Karpas-422 (cell line): ENCODE measurements around the gene PBXIP1. TPM values are rescaled to one million over a fixed set of nuclear protein-coding genes. Genes with fewer than 3 reads are reported as not detected.

Experiments
- DNase-seq: peaks from one replicate; pipeline ENCODE4 v3.0.0-alpha.2; 2015
- H2AFZ ChIP-seq: fragments of 200-600 bp; sonication (generic); 2 replicates; pipeline ENCODE4 v1.6.1; 2014; ENCODE audit warnings: antibody characterized with exemption, low read length, mixed read lengths
- H3K27ac ChIP-seq: fragments of 200-600 bp; sonication (generic); 2 replicates; pipeline ENCODE4 v1.5.1; 2014; ENCODE audit warnings: mild to moderate bottlenecking, low read length, moderate library complexity
- H3K27me3 ChIP-seq: fragments of 200-600 bp; sonication (generic); 2 replicates; pipeline ENCODE4 v1.6.1; 2014; ENCODE audit warnings: low read length, mixed read lengths
- H3K36me3 ChIP-seq: fragments of 200-600 bp; sonication (generic); 2 replicates; pipeline ENCODE4 v1.6.1; 2014; ENCODE audit warnings: low read length, mixed read lengths; ENCODE audit not compliant: insufficient read depth
- H3K4me1 ChIP-seq: fragments of 200-600 bp; sonication (generic); 2 replicates; pipeline ENCODE4 v1.6.1; 2014; ENCODE audit warnings: mild to moderate bottlenecking, low read length, mixed read lengths
- H3K4me2 ChIP-seq: fragments of 200-600 bp; sonication (generic); 2 replicates; pipeline ENCODE4 v1.6.1; 2014; ENCODE audit warnings: low read length, low read depth, mild to moderate bottlenecking; ENCODE audit not compliant: poor library complexity, severe bottlenecking
- H3K4me3 ChIP-seq: fragments of 200-600 bp; sonication (generic); 2 replicates; pipeline ENCODE4 v1.5.1; 2014; ENCODE audit warnings: mild to moderate bottlenecking, antibody characterized with exemption, low read length, mixed read lengths
- H3K79me2 ChIP-seq: fragments of 200-600 bp; sonication (generic); 2 replicates; pipeline ENCODE4 v1.6.1; 2014; ENCODE audit warnings: mild to moderate bottlenecking, low read length, mixed read lengths
- H3K9ac ChIP-seq: fragments of 200-600 bp; sonication (generic); 2 replicates; pipeline ENCODE4 v1.6.0; 2014; ENCODE audit warnings: low read length
- H3K9me2 ChIP-seq: fragments of 200-600 bp; sonication (generic), shearing (Covaris generic); replicated peaks from 2 replicates; pipeline ENCODE4 v1.6.0; 2014; ENCODE audit warnings: mild to moderate bottlenecking, low read length, moderate library complexity; ENCODE audit not compliant: insufficient read depth
- H3K9me3 ChIP-seq: fragments of 300-700, 200-600 bp; sonication (generic); 2 replicates; pipeline ENCODE4 v1.6.1; 2014; ENCODE audit warnings: low read length, mixed read lengths
- H4K20me1 ChIP-seq: fragments of 200-600 bp; sonication (generic); 2 replicates; pipeline ENCODE4 v1.6.1; 2014; ENCODE audit warnings: mild to moderate bottlenecking, antibody characterized with exemption, low read length, low read depth; ENCODE audit not compliant: insufficient read depth
- total RNA-seq: library from RNA; depleted of rRNA; stranded (reverse); fragments of >200 nt; shearing (Covaris generic); gene quantifications from 2 replicates; pipeline ENCODE4 v1.2.3, GENCODE V29; 2014; ENCODE audit warnings: low replicate concordance

Gene PBXIP1
- total RNA-seq, 1 experiment from 2014 or later = 26.1 TPM

- Histone ChIP-seq H3K4me1 (peaks cover 53% of the 10 kb centered on the region), H3K4me2 (no peak overlapping the region), H3K9me3 (no peaks in the 10 kb centered on the region), H3K4me3 (no peak overlapping the region), H4K20me1 (no peaks in the 10 kb centered on the region), H3K27ac (no peak overlapping the region), H3K27me3 (no peaks in the 10 kb centered on the region), H3K36me3 (peaks cover 6% of the 10 kb centered on the region; the same call in 1 of the 2 replicates), H2AFZ (no peak overlapping the region), H3K9ac (no peak overlapping the region), H3K9me2 (no peaks in the 10 kb centered on the region), H3K79me2 (peaks cover 43% of the 10 kb centered on the region)
- DNase-seq = no peak
Observed at GRCh38 chr1:154958681-154959425, 3.0 kb upstream of the PBXIP1 start.

GRCh38 chr1:154958036-154958435, 2.1 kb upstream of the PBXIP1 start:
- no peak overlapping the region for H3K27ac ChIP-seq
- no peaks in the 10 kb centered on the region for H3K27me3 ChIP-seq
- no peaks in the 10 kb centered on the region for H3K9me2 ChIP-seq
- no peak overlapping the region for H2AFZ ChIP-seq
- H3K4me1 ChIP-seq = peaks cover 53% of the 10 kb centered on the region
- H4K20me1 ChIP-seq = no peaks in the 10 kb centered on the region
- no peak overlapping the region for H3K9ac ChIP-seq
- peaks cover 44% of the 10 kb centered on the region for H3K79me2 ChIP-seq
- H3K4me2 ChIP-seq = no peak overlapping the region
- no peak overlapping the region for H3K4me3 ChIP-seq
- H3K9me3 ChIP-seq = no peaks in the 10 kb centered on the region
- no peaks in the 10 kb centered on the region for H3K36me3 ChIP-seq
- DNase-seq = no peak

GRCh38 chr1:154957091-154957657, 1.3 kb upstream of the PBXIP1 start:
- Histone ChIP-seq H2AFZ (no peak overlapping the region), H3K4me2 (peak overlapping the region; percentile 83), H3K9me2 (no peaks in the 10 kb centered on the region), H3K79me2 (peaks cover 41% of the 10 kb centered on the region), H3K4me3 (no peak overlapping the region), H3K4me1 (peaks cover 55% of the 10 kb centered on the region), H3K9ac (peak overlapping the region; percentile 74; the same call in 1 of the 2 replicates), H3K36me3 (no peaks in the 10 kb centered on the region), H3K27ac (peak overlapping the region; percentile 39; the same call in 1 of the 2 replicates), H3K9me3 (no peaks in the 10 kb centered on the region), H4K20me1 (no peaks in the 10 kb centered on the region), H3K27me3 (no peaks in the 10 kb centered on the region)
- DNase-seq = no peak

GRCh38 chr1:154956544-154956941, 644 bp upstream of the PBXIP1 start:
- Histone ChIP-seq H2AFZ (no peak overlapping the region), H3K4me1 (peaks cover 61% of the 10 kb centered on the region), H3K9me3 (no peaks in the 10 kb centered on the region), H3K4me2 (peak overlapping the region; percentile 83), H4K20me1 (no peaks in the 10 kb centered on the region), H3K27me3 (no peaks in the 10 kb centered on the region), H3K9me2 (no peaks in the 10 kb centered on the region), H3K36me3 (no peaks in the 10 kb centered on the region), H3K4me3 (peak overlapping the region; percentile 72), H3K9ac (peak overlapping the region; percentile 74), H3K27ac (peak overlapping the region; percentile 39), H3K79me2 (peaks cover 41% of the 10 kb centered on the region)
- no peak for DNase-seq

- H3K4me3 ChIP-seq = peak overlapping the region; percentile 72
- no peaks in the 10 kb centered on the region for H3K9me3 ChIP-seq
- peak; percentile 88 for DNase-seq
- no peaks in the 10 kb centered on the region for H3K27me3 ChIP-seq
- no peaks in the 10 kb centered on the region for H3K9me2 ChIP-seq
- peak overlapping the region; percentile 74 for H3K9ac ChIP-seq
- H2AFZ ChIP-seq = no peak overlapping the region
- H3K4me1 ChIP-seq = peaks cover 65% of the 10 kb centered on the region
- peak overlapping the region; percentile 83 for H3K4me2 ChIP-seq
- 0 out of 2 replicates have a peak, but pooled peaks cover 3% of the 10 kb centered on the region for H3K36me3 ChIP-seq
- peaks cover 37% of the 10 kb centered on the region for H3K79me2 ChIP-seq
- no peaks in the 10 kb centered on the region for H4K20me1 ChIP-seq
- peak overlapping the region; percentile 88 for H3K27ac ChIP-seq
Observed at GRCh38 chr1:154955039-154955717, 721 bp downstream of the PBXIP1 start.

GRCh38 chr1:154954541-154954940, 1.4 kb downstream of the PBXIP1 start:
- Histone ChIP-seq H3K4me3 (peak overlapping the region; percentile 72), H3K36me3 (0 out of 2 replicates have a peak, but pooled peaks cover 3% of the 10 kb centered on the region), H3K9me3 (no peaks in the 10 kb centered on the region), H2AFZ (no peak overlapping the region), H3K9me2 (no peaks in the 10 kb centered on the region), H3K27me3 (no peaks in the 10 kb centered on the region), H3K27ac (peak overlapping the region; percentile 88), H4K20me1 (no peaks in the 10 kb centered on the region), H3K9ac (peak overlapping the region; percentile 74), H3K4me2 (peak overlapping the region; percentile 83), H3K4me1 (peaks cover 64% of the 10 kb centered on the region), H3K79me2 (peaks cover 35% of the 10 kb centered on the region)
- DNase-seq = no peak

GRCh38 chr1:154953611-154954038, 2.3 kb downstream of the PBXIP1 start:
- peak overlapping the region; percentile 83 for H3K4me2 ChIP-seq
- H4K20me1 ChIP-seq = no peaks in the 10 kb centered on the region
- 0 out of 2 replicates have a peak, but pooled peaks cover 3% of the 10 kb centered on the region for H3K36me3 ChIP-seq
- H3K4me3 ChIP-seq = peak overlapping the region; percentile 72
- H3K9ac ChIP-seq = peak overlapping the region; percentile 74
- no peaks in the 10 kb centered on the region for H3K9me3 ChIP-seq
- H3K9me2 ChIP-seq = no peaks in the 10 kb centered on the region
- peak overlapping the region; percentile 88 for H3K27ac ChIP-seq
- peaks cover 35% of the 10 kb centered on the region for H3K79me2 ChIP-seq
- no peak overlapping the region for H2AFZ ChIP-seq
- no peaks in the 10 kb centered on the region for H3K27me3 ChIP-seq
- DNase-seq = no peak
- peaks cover 64% of the 10 kb centered on the region for H3K4me1 ChIP-seq

- Histone ChIP-seq H3K4me1 (peaks cover 64% of the 10 kb centered on the region), H3K27ac (peak overlapping the region; percentile 88), H3K9me3 (no peaks in the 10 kb centered on the region), H4K20me1 (no peaks in the 10 kb centered on the region), H3K36me3 (0 out of 2 replicates have a peak, but pooled peaks cover 3% of the 10 kb centered on the region), H3K79me2 (peaks cover 35% of the 10 kb centered on the region), H2AFZ (no peak overlapping the region), H3K4me3 (peak overlapping the region; percentile 72; the same call in 1 of the 2 replicates), H3K4me2 (peak overlapping the region; percentile 83), H3K27me3 (no peaks in the 10 kb centered on the region), H3K9me2 (no peaks in the 10 kb centered on the region), H3K9ac (peak overlapping the region; percentile 74)
- DNase-seq = no peak
Observed at GRCh38 chr1:154952664-154953063, 3.2 kb downstream of the PBXIP1 start.
